ENCODE data around the gene NBEAL2.

NBEAL2 gene

DNA sequence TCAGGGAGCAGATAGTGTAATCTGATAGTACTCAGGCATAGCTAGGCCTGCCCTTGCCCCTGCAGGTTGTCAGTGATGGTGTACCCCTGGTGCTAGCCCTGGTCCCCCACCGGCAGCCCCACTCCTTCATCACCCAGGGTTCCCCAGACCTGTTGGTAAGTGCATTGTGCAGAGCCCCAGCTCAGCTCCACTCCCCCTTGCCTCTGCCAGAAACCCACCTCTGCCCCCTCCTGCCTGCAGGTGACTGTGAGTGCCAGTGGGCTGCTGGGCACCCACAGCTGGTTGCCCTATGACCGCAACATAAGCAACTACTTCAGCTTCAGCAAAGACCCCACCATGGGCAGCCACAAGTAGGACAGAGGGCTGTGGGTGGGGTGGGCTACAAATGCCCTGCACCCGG lies 27.5 kb downstream of the NBEAL2 start:
- TF ChIP-seq CTCF (IDR thresholded peaks at IDR 0.05): no peak

- TF ChIP-seq CTCF (IDR thresholded peaks at IDR 0.05): no peak
Measured at GRCh38 chr3:47007482-47008233, 28.2 kb downstream of the NBEAL2 start.

DNA sequence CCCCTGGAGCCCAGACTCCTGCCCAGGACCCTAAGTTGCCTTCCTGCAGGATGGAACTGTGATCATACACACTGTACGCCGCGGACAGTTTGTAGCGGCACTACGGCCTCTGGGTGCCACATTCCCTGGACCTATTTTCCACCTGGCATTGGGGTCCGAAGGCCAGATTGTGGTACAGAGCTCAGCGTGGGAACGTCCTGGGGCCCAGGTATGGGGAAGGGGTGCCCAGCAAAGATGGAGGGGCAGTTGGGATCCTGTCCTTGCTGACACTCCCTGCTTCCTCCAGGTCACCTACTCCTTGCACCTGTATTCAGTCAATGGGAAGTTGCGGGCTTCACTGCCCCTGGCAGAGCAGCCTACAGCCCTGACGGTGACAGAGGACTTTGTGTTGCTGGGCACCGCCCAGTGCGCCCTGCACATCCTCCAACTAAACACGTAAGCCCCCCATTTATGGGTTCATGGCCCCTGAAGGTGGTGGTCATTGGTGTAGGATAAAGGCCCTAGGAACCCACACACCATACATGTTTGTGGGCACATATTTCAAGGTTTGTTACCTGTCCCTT lies 28.8 kb downstream of the NBEAL2 start:
- TF ChIP-seq CTCF (IDR thresholded peaks at IDR 0.05): no peak

DNA sequence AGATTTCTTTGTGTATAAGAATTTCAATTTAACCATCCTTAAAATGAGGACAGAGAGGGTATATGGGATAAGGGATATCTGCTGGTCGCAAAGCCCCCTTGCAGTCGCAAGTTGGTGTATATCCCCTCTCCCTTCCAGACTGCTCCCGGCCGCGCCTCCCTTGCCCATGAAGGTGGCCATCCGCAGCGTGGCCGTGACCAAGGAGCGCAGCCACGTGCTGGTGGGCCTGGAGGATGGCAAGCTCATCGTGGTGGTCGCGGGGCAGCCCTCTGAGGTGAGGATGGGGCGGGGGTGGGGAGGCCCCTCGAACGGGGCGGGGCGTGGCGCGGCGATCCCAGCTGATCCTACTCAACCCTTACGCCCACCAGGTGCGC lies 29.4 kb downstream of the NBEAL2 start:
- TF ChIP-seq CTCF (IDR thresholded peaks at IDR 0.05): no peak

- TF ChIP-seq CTCF (IDR thresholded peaks at IDR 0.05): no peak
Measured at GRCh38 chr3:47009225-47010110, 30.0 kb downstream of the NBEAL2 start.

DNA sequence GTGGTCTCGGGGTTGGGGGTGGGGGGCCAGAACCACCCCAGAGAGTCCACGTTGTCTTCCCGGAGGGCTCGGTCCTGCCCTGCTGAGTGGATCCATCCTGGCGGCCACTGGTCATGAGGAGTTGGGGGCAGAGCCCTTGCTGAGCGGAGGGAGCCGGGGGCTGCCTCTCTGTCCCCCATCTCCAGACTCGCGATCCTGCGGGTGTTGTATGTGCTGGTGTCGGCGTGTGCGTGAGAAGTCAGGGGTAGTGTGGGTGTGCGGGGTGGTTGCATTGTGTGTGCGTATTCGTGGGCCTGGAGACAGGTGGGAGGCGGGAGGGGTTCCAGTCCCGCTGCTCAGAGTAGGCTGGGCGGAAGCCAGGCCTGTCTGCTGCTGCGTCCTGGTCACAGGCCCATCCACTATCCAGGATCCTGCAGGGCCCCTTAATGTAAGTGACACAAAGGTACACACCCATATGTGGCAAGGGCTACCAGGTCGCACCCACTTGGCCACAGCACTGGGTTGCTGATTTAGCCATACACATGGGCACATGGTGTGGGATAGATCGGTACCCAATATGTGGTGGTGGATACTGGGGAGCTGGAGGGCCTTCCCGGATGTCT lies 30.7 kb downstream of the NBEAL2 start:
- TF ChIP-seq CTCF (IDR thresholded peaks at IDR 0.05): no peak

DNA sequence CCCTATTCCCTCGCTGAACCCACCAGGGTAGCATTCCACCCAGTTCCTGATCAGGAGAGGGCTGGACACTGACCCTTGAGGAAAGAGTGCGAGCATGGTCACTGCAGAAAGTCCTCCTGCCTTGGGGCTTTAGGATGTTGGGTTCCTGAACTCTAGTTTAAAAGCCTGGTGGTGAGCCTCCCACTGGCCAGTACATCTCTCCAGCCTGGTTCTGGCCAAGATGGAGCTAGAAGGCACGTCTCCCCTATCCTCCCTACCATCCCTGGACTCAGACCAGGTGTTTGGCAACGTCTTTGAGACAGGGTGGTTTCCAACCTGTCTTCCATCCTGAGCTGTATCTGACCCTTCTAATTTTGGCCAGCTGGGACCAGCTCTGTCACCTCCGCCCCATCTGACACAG lies 31.4 kb downstream of the NBEAL2 start:
- no peak for TF ChIP-seq CTCF (IDR thresholded peaks at IDR 0.05)

All from LNCAP (cell line).